Activated CD8-positive, alpha-beta memory T cell treated with anti-CD3 and anti-CD28 coated beads, Interleukin-2, amount 10 ng/mL, durations not matched to agents 7 days and 5 days (primary cell): ENCODE measurements around the gene C19orf25. TPM values are rescaled to one million over a fixed set of nuclear protein-coding genes. Genes with fewer than 3 reads are reported as not detected.
"Not testable (repeated sequence)": the region's sequence is repeated elsewhere in the genome, so short reads cannot be mapped to it uniquely, and the experiment has no call there.

Source experiments
- ATAC-seq: fragments of 150-1000 bp; cut with Tn5 transposase; one replicate; pipeline ENCODE4 v1.10.0; 2021; ENCODE audit warnings: moderate library complexity
- CTCF ChIA-PET: fragments of 350-600 bp; sonication (Branson Sonifier 250); formaldehyde crosslinking; loops from one replicate; lab custom pipeline; 2021; ENCODE audit warnings: antibody characterized with exemption; lab: Charles Lee
- DNase-seq: peaks from one replicate; pipeline ENCODE4 v3.0.0-alpha.2; 2020
- H3K27ac Mint-ChIP-seq: one replicate; pipeline ENCODE4 v1.8.0; 2021; ENCODE audit warnings: mild to moderate bottlenecking, mixed read lengths
- H3K27me3 Mint-ChIP-seq: one replicate; pipeline ENCODE4 v1.8.0; 2021; ENCODE audit warnings: mixed read lengths
- H3K36me3 Mint-ChIP-seq: one replicate; pipeline ENCODE4 v1.8.0; 2021; ENCODE audit warnings: mild to moderate bottlenecking, mixed read lengths
- H3K4me1 Mint-ChIP-seq: one replicate; pipeline ENCODE4 v1.8.0; 2021; ENCODE audit warnings: mixed read lengths
- H3K4me3 Mint-ChIP-seq: one replicate; pipeline ENCODE4 v1.8.0; 2021; ENCODE audit warnings: mild to moderate bottlenecking, moderate library complexity, mixed read lengths
- H3K9me3 Mint-ChIP-seq: one replicate; pipeline ENCODE4 v1.8.0; 2022; ENCODE audit warnings: low read depth, mixed read lengths
- total RNA-seq, 2 experiments: library from RNA; stranded (reverse); gene quantifications; one replicate each; pipeline ENCODE4 v1.2.3, GENCODE V29; 2021

The C19orf25 gene
- total RNA-seq, 2 experiments from 2014 or later, result 43.3 to 48.9 TPM

GRCh38 chr19:1445932-1446712 is 32.9 kb downstream of the C19orf25 start:
- Mint-ChIP-seq H3K27ac (no peak overlapping the region), H3K9me3 (no peaks in the 10 kb centered on the region), H3K4me1 (peaks cover 24% of the 10 kb centered on the region), H3K36me3 (peaks cover 17% of the 10 kb centered on the region), H3K27me3 (peaks cover 40% of the 10 kb centered on the region), H3K4me3 (no peak overlapping the region)
- DNase-seq (no peak), ATAC-seq (no peak)
- CTCF ChIA-PET, result interaction anchor here (0.9 to 2.1 kb wide), 13 partner anchors 8 to 732 kb away, joined by 3 to 11 read pairs (median 5); no protein-coding TSS in a partner anchor

DNA sequence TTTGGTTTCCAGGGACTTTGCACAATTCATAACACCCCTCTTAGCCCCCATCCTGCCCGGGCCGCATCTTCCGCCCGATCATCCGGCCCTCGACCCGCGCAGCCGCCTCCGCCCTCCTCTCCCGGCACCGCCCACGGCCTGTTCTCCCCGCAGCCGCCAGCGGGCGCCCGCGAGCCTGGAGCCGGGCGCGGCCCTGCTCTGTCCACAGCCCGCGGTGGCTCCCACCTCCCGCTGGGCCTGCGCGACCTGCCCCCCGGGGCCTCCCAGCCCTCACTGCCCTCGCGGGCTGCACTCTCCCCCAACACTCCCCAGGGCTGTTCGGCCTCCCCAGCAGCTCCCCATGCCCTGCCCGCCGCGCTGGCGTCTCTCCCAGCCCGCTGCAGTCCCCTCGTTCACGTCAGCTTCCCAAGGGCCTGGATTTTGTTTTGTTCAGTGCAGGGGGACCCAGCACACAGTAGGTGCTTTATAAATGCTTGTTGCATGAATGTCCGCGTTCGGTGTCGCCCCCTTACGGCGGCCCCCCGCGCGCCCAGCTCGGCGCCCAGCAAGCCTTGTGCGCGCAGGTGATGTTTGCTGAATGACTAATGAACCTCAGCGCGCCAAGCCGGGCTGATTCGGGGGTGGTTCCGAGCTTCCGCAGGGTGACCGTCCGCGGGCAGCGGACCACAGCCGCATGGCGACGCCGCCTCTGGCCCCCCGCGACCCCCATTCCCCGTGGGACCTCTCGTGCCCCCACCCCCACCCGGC is 33.7 kb downstream of the C19orf25 start:
- DNase-seq, result peak; percentile 86
- CTCF ChIA-PET, result interaction anchor here (0.8 to 2.1 kb wide), 17 partner anchors 8 to 732 kb away, joined by 3 to 11 read pairs (median 4); partner anchors contain the start of genes PCSK4 and REEP6
- peak; percentile 90 for ATAC-seq
- H3K4me3 Mint-ChIP-seq, result peak overlapping the region; percentile 72
- H3K27ac Mint-ChIP-seq, result peak overlapping the region; percentile 75
- H3K27me3 Mint-ChIP-seq, result peaks cover 32% of the 10 kb centered on the region
- H3K9me3 Mint-ChIP-seq, result no peaks in the 10 kb centered on the region
- H3K4me1 Mint-ChIP-seq, result peaks cover 30% of the 10 kb centered on the region
- H3K36me3 Mint-ChIP-seq, result peaks cover 25% of the 10 kb centered on the region

- H3K27me3 Mint-ChIP-seq, result peaks cover 6% of the 10 kb centered on the region
- peaks cover 42% of the 10 kb centered on the region for H3K4me1 Mint-ChIP-seq
- H3K36me3 Mint-ChIP-seq, result peaks cover 40% of the 10 kb centered on the region
- CTCF ChIA-PET, result interaction anchor here (0.6 kb wide), 1 partner anchor 25 kb away, joined by 4 read pairs; no protein-coding TSS in a partner anchor
- ATAC-seq, result no peak
- H3K4me3 Mint-ChIP-seq, result no peak overlapping the region
- H3K9me3 Mint-ChIP-seq, result no peaks in the 10 kb centered on the region
- peak overlapping the region; percentile 29 for H3K27ac Mint-ChIP-seq
- DNase-seq, result no peak
These were observed 37.2 kb downstream of the C19orf25 start for GRCh38 chr19:1441677-1442438.

DNA sequence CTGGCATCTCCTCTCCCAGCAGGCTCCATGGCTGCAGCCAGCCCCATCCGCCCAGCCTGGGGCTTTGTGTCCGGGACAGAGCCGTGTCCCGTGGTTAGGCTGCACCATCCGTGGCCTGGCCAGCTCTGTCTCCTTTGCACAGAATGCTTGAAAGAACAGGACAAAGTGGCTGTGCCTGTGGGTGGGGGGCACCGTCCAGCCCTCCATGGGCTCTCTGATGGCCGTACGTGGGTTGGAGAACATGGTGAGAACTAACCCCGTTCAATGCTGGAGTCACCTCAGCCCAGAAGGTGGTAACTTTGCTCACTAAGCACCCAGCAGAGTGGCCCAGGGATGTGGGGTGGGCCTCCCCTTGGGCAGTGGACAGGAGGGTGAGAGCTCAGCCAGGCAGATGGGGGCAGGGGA is 38.0 kb downstream of the C19orf25 start:
- ATAC-seq (no peak), DNase-seq (no peak)
- peaks cover 40% of the 10 kb centered on the region for H3K36me3 Mint-ChIP-seq
- peak overlapping the region; percentile 95 for H3K4me3 Mint-ChIP-seq
- H3K9me3 Mint-ChIP-seq, result no peaks in the 10 kb centered on the region
- H3K4me1 Mint-ChIP-seq, result peaks cover 42% of the 10 kb centered on the region
- no peak overlapping the region for H3K27ac Mint-ChIP-seq
- CTCF ChIA-PET, result interaction anchor here (1.9 kb wide), 1 partner anchor 161 kb away, joined by 6 read pairs; no protein-coding TSS in a partner anchor
- H3K27me3 Mint-ChIP-seq, result peaks cover 3% of the 10 kb centered on the region

DNA sequence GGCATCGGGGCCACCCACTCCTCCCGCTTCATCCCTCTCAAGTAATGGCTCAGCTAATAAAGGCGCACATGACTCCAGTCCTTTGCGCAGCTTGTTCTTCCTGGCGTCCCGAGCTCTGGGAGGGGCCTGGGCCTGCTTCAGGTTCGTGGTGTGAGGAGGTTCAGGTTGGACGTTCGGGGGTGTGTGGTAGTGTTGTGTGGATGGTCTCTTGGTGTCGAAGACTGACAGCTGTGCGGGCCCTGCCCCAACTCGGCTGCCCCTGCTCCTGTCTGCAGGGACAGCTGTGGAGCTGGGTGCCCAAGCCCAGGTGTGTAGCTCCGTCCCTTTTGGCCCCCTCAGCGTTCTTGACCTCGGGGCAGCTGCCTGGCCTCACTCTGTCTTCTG is 38.6 kb downstream of the C19orf25 start:
- Mint-ChIP-seq H3K27me3 (peaks cover 2% of the 10 kb centered on the region), H3K9me3 (no peaks in the 10 kb centered on the region), H3K4me1 (peaks cover 41% of the 10 kb centered on the region), H3K36me3 (peaks cover 42% of the 10 kb centered on the region), H3K27ac (peak overlapping the region; percentile 23), H3K4me3 (peak overlapping the region; percentile 95)
- no peak for ATAC-seq
- CTCF ChIA-PET, result interaction anchor here (1.9 kb wide), 1 partner anchor 160 kb away, joined by 6 read pairs; no protein-coding TSS in a partner anchor
- no peak for DNase-seq

DNA sequence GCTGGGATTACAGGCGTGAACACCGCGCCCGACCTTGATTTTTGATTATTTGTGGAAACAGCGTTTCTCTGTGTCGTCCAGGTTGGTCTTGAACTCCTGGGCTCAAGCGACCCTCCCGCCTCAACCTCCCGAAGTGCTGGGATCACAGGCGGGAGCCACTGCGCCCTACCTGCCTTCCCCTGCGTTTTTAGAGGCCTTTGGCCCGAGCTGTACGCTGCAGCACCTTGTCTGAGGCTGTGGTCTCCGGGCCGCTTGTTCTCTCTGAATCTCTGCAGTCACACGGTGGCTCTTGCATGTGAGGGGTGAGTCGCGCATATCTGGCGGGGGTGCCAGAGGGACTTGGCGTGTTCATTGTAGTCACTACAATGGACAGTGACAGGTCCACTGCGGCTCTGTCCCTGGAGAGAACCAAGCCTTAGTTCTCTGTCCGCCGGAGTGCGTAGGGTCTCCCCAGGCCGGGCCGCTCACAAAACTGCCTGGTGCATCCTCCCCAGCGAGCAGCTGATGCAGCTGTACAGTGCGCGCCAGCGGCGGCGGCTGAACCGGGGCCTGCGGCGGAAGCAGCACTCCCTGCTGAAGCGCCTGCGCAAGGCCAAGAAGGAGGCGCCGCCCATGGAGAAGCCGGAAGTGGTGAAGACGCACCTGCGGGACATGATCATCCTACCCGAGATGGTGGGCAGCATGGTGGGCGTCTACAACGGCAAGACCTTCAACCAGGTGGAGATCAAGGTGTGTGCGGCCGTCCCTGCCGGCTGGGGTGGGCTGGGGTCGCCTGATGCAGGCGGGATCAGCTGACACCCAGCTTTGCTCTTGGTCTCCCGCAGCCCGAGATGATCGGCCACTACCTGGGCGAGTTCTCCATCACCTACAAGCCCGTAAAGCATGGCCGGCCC is 39.2 kb downstream of the C19orf25 start:
- Mint-ChIP-seq H3K4me1 (peaks cover 36% of the 10 kb centered on the region), H3K27ac (peak overlapping the region; percentile 99), H3K36me3 (peaks cover 45% of the 10 kb centered on the region), H3K4me3 (peak overlapping the region; percentile 95)
- ATAC-seq, H3K27me3 Mint-ChIP-seq, H3K9me3 Mint-ChIP-seq: not testable (repeated sequence)
- peak; percentile 51 for DNase-seq
- CTCF ChIA-PET, result interaction anchor here (1.2 to 1.9 kb wide), 2 partner anchors 11 to 160 kb away, joined by 3 to 6 read pairs; partner anchors contain the start of gene APC2

GRCh38 chr19:1438933-1439354 is 40.1 kb downstream of the C19orf25 start:
- H3K27me3 Mint-ChIP-seq, result no peaks in the 10 kb centered on the region
- H3K27ac Mint-ChIP-seq, result peak overlapping the region; percentile 99
- H3K4me3 Mint-ChIP-seq, result peak overlapping the region; percentile 95
- peak; percentile 10 for ATAC-seq
- H3K9me3 Mint-ChIP-seq, result no peaks in the 10 kb centered on the region
- peaks cover 30% of the 10 kb centered on the region for H3K4me1 Mint-ChIP-seq
- CTCF ChIA-PET, result interaction anchor here (1.2 kb wide), 1 partner anchor 11 kb away, joined by 3 read pairs; the partner anchor contains the start of gene APC2
- H3K36me3 Mint-ChIP-seq, result peaks cover 45% of the 10 kb centered on the region
- DNase-seq, result no peak

- peaks cover 29% of the 10 kb centered on the region for H3K4me1 Mint-ChIP-seq
- H3K36me3 Mint-ChIP-seq, result peaks cover 45% of the 10 kb centered on the region
- peak; percentile 96 for DNase-seq
- peak within 1 kb of the TSS; percentile 95 for H3K4me3 Mint-ChIP-seq
- H3K27ac Mint-ChIP-seq, result peak within 1 kb of the TSS; percentile 99
- ATAC-seq, result peak; percentile 85
- CTCF ChIA-PET, result interaction anchor here (0.8 to 1.2 kb wide), 4 partner anchors 12 to 161 kb away, joined by 3 to 4 read pairs (median 3); partner anchors contain the start of gene APC2
- no peaks in the 10 kb centered on the region for H3K9me3 Mint-ChIP-seq
- H3K27me3 Mint-ChIP-seq, result no peaks in the 10 kb centered on the region
These were observed 40.7 kb downstream of the C19orf25 start, which contains the start of gene RPS15 for GRCh38 chr19:1438035-1438932. Gene RPS15 (plus strand): TSS chr19:1438396. CDS start chr19:1438426, 30 bp downstream.

- no peaks in the 10 kb centered on the region for H3K27me3 Mint-ChIP-seq
- peaks cover 27% of the 10 kb centered on the region for H3K4me1 Mint-ChIP-seq
- no peak for DNase-seq
- H3K36me3 Mint-ChIP-seq, result peaks cover 44% of the 10 kb centered on the region
- CTCF ChIA-PET, result interaction anchor here (0.8 to 1.2 kb wide), 4 partner anchors 25 to 160 kb away, joined by 3 to 4 read pairs (median 3); partner anchors contain the start of gene NDUFS7
- H3K4me3 Mint-ChIP-seq, result no peak overlapping the region
- no peaks in the 10 kb centered on the region for H3K9me3 Mint-ChIP-seq
- no peak for ATAC-seq
- H3K27ac Mint-ChIP-seq, result peak overlapping the region; percentile 99
These were observed 41.4 kb downstream of the C19orf25 start for GRCh38 chr19:1437609-1438008.

DNA sequence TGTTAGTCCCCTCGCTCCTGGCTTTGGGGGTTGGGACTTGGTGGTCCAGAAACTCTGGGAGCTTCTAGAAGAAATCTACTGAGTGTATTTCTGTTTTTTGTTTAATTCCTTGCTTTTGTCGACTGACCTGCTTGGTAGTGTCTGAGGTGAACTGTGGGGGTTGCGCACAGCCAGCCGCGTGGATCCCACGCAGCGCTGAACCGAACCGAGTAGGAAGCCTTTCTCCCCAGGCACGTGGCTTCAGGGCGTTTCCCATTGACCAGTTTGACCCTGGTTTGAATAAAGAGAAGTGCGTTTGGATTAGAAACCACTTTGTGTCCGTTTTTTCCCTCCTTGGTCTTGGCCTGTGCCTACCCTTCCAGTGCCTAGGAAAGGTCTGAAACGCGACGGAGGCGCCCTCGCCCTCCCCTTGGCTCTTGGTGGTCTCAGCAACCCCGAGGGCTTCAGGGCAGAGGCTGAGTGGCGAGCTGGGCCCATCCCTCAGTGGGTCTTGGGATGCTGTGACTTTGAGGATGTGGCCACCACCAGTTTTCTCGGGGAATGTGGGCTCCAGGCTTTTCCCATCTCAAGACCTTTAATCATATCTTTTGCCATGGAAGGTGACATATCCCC is 43.5 kb downstream of the C19orf25 start:
- Mint-ChIP-seq H3K9me3 (no peaks in the 10 kb centered on the region), H3K4me3 (no peak overlapping the region), H3K36me3 (peaks cover 26% of the 10 kb centered on the region), H3K27ac (no peak overlapping the region), H3K27me3 (no peaks in the 10 kb centered on the region), H3K4me1 (peaks cover 17% of the 10 kb centered on the region)
- CTCF ChIA-PET, result interaction anchor here (1.4 kb wide), 1 partner anchor 10 kb away, joined by 6 read pairs; no protein-coding TSS in a partner anchor
- DNase-seq (no peak), ATAC-seq (no peak)
